Endothelial cell of umbilical vein (primary cell): ENCODE results near the gene LHX4. TPM values are rescaled to one million over a fixed set of nuclear protein-coding genes. Genes with fewer than 3 reads are reported as not detected.

Source experiments
- BruUV-seq: library from RNA; stranded (reverse); fragments of 400-500 nt; replicated peaks from 2 replicates; lab custom pipeline; 2021; lab: Mats Ljungman, UMichigan
- CTCF ChIA-PET: fragments of 300-600, 350-600 bp; sonication (Branson Sonifier 250); formaldehyde crosslinking; loops from one replicate; lab custom pipeline; 2021; ENCODE audit warnings: antibody characterized with exemption, inconsistent platforms; lab: Charles Lee
- POLR2A ChIA-PET: fragments of 300-600, 350-600 bp; sonication (Branson Sonifier 250); formaldehyde crosslinking; loops from one replicate; lab custom pipeline; 2021; ENCODE audit warnings: antibody characterized with exemption, inconsistent platforms; lab: Charles Lee
- DNase-seq: peaks from one replicate; pipeline ENCODE4 v3.0.0-alpha.2; 2011; ENCODE audit warnings: low read depth, low spot score
- FAIRE-seq: peaks from 2 replicates; lab custom pipeline; 2011; peaks lifted over from hg19 to GRCh38; lab: Jason Lieb, UNC
- H2AFZ ChIP-seq: 2 replicates; pipeline ENCODE4 v1.6.0; 2012; ENCODE audit warnings: low read depth, low read length, control low read depth, inconsistent platforms
- H3K27ac ChIP-seq: 2 replicates; pipeline ENCODE4 v1.5.1; 2011; ENCODE audit warnings: low read depth, mild to moderate bottlenecking, control low read depth, low read length, moderate library complexity; ENCODE audit not compliant: insufficient read depth
- H3K27me3 ChIP-seq, 2 experiments: 2 replicates each; pipeline versions ENCODE4 v1.6.0 to v1.6.1; 2011; ENCODE audit warnings: low read length in 2 of 2, mixed read lengths in 1 of 2; ENCODE audit not compliant: control insufficient read depth in 2 of 2, insufficient read depth in 2 of 2
- H3K36me3 ChIP-seq, 2 experiments: 2 replicates in 1 of 2; 3 replicates in 1 of 2; pipeline ENCODE4 v1.5.1; 2011; ENCODE audit warnings: low read length in 2 of 2, mild to moderate bottlenecking in 1 of 2, moderate library complexity in 1 of 2; ENCODE audit not compliant: control insufficient read depth in 2 of 2, insufficient read depth in 2 of 2; ENCODE audit errors: extremely low read depth in 1 of 2
- H3K4me1 ChIP-seq: 3 replicates; pipeline ENCODE4 v1.5.1; 2011; ENCODE audit warnings: mild to moderate bottlenecking, low read length; ENCODE audit not compliant: control insufficient read depth, insufficient read depth; ENCODE audit errors: extremely low read depth
- H3K4me2 ChIP-seq: 2 replicates; pipeline ENCODE4 v1.6.1; 2011; ENCODE audit warnings: low read length, control low read depth, mixed read lengths; ENCODE audit not compliant: insufficient read depth
- H3K4me3 ChIP-seq, 3 experiments: fragments of 200-600 bp in 1 of 3; sonication (generic), shearing (Covaris generic) in 1 of 3; replicated peaks in 1 of 3; 2 replicates each; pipeline ENCODE4 v1.5.1; 2011 to 2016; ENCODE audit warnings: control low read depth in 3 of 3, low read length in 3 of 3, mild to moderate bottlenecking in 2 of 3, inconsistent platforms in 1 of 3, low read depth in 1 of 3, moderate library complexity in 1 of 3; ENCODE audit not compliant: insufficient read depth in 1 of 3
- H3K79me2 ChIP-seq: 2 replicates; pipeline ENCODE4 v1.6.0; 2012; ENCODE audit warnings: low read length, inconsistent platforms; ENCODE audit not compliant: control insufficient read depth, insufficient read depth
- H3K9ac ChIP-seq: replicated peaks from 2 replicates; pipeline ENCODE3; 2011; ENCODE audit warnings: low read length, control low read depth; ENCODE audit not compliant: insufficient read depth; ENCODE audit errors: extremely low read depth
- H3K9me1 ChIP-seq: replicated peaks from 3 replicates; pipeline ENCODE4 v1.6.0; 2011; ENCODE audit warnings: mild to moderate bottlenecking, low read length; ENCODE audit not compliant: control insufficient read depth, insufficient read depth; ENCODE audit errors: extremely low read depth
- H3K9me3 ChIP-seq: replicated peaks from 2 replicates; pipeline ENCODE4 v1.5.1; 2012; ENCODE audit warnings: low read length, inconsistent platforms; ENCODE audit not compliant: control insufficient read depth, insufficient read depth
- H4K20me1 ChIP-seq: replicated peaks from 2 replicates; pipeline ENCODE3; 2011; ENCODE audit warnings: mild to moderate bottlenecking, low read length; ENCODE audit not compliant: control insufficient read depth, insufficient read depth; ENCODE audit errors: extremely low read depth
- FOS ChIP-seq: IDR thresholded peaks from 2 replicates; pipeline ENCODE4 v1.6.1; 2011; ENCODE audit warnings: mild to moderate bottlenecking, low read length, moderate library complexity, borderline replicate concordance; ENCODE audit not compliant: insufficient read depth
- JUN ChIP-seq: IDR thresholded peaks from 2 replicates; pipeline ENCODE4 v1.6.1; 2011; ENCODE audit warnings: borderline replicate concordance, low read depth; ENCODE audit not compliant: insufficient read length, insufficient read depth
- MAX ChIP-seq: IDR thresholded peaks from 2 replicates; pipeline ENCODE4 v1.6.1; 2011; ENCODE audit not compliant: insufficient read depth, insufficient read length
- POLR2AphosphoS5 ChIP-seq: IDR thresholded peaks from 2 replicates; pipeline ENCODE4 v1.6.1; 2012; ENCODE audit warnings: low read depth, mild to moderate bottlenecking, control low read depth, low read length, moderate library complexity; ENCODE audit not compliant: insufficient read depth
- dilution Hi-C: fragments of 300-500 bp; cut with MboI; formaldehyde crosslinking; loops from one replicate; pipeline ENCODE4 v1.15.0; 2019; ENCODE audit warnings: low sequenced_read_pairs; ENCODE audit not compliant: extremely low pct_ligation_motif_present
- intact Hi-C: fragments of 100-400 bp; cut with micrococcal nuclease; formaldehyde crosslinking; loops from one replicate; pipeline ENCODE4 v1.10.0; 2022
- polyA plus RNA-seq, 4 experiments: library from polyadenylated mRNA; depleted of rRNA in 3 of 4; stranded (reverse) in 3 of 4; unstranded in 1 of 4; fragments of >200 nt; gene quantifications; 2 replicates each; pipeline versions ENCODE4 v1.2.1 to v1.2.3, GENCODE V29; 2011 to 2012; ENCODE audit warnings: missing spikeins in 1 of 4
- total RNA-seq: library from RNA; stranded (reverse); gene quantifications from 2 replicates; pipeline ENCODE4 v1.2.3, GENCODE V29; 2021

The LHX4 gene
- total and polyA plus RNA-seq, 2 donors (not counting 3 experiments of a cell fraction or from before 2014, with no cell fraction given) = not detected

GRCh38 chr1:180186831-180187230 lies 43.2 kb upstream of the LHX4 start:
- no peak for TF ChIP-seq FOS
- TF ChIP-seq POLR2AphosphoS5 = no peak
- no peak for TF ChIP-seq JUN
- BruUV-seq = no TSS peak
- Histone ChIP-seq H3K79me2 (no peaks in the 10 kb centered on the region), H3K36me3 (peaks cover 6 to 30% of the 10 kb centered on the region in 2 experiments), H3K4me3 (no peak overlapping the region), H3K9ac (no peak overlapping the region), H3K9me1 (no peaks in the 10 kb centered on the region), H3K4me1 (no peaks in the 10 kb centered on the region), H3K9me3 (no peaks in the 10 kb centered on the region), H2AFZ (no peak overlapping the region), H4K20me1 (no peaks in the 10 kb centered on the region), H3K27ac (no peak overlapping the region), H3K4me2 (no peak overlapping the region), H3K27me3 (no peaks in the 10 kb centered on the region)
- ChIA-PET CTCF (interaction anchor here (1.1 to 3.4 kb wide), 9 partner anchors 12 to 377 kb away, joined by 4 to 70 read pairs (median 8); no protein-coding TSS in a partner anchor), POLR2A (no interaction called here)
- DNase-seq = no peak
- FAIRE-seq = no peak
- intact Hi-C loops = no loop called here
- dilution Hi-C loops = no loop called here

GRCh38 chr1:180187626-180188025 lies 42.4 kb upstream of the LHX4 start:
- no peaks in the 10 kb centered on the region for H3K4me1 ChIP-seq
- H3K27ac ChIP-seq = no peak overlapping the region
- POLR2A ChIA-PET = no interaction called here
- intact Hi-C loops = loop anchor here (1.0 kb wide), 4 partner anchors 65 to 295 kb away; no protein-coding TSS in a partner anchor
- no peak for TF ChIP-seq MAX
- FAIRE-seq (no peak), DNase-seq (no peak)
- no peak overlapping the region for H3K9ac ChIP-seq
- no peaks in the 10 kb centered on the region for H3K9me3 ChIP-seq
- no peaks in the 10 kb centered on the region for H3K79me2 ChIP-seq
- no peaks in the 10 kb centered on the region for H3K9me1 ChIP-seq
- CTCF ChIA-PET = interaction anchor here (0.8 to 3.4 kb wide), 33 partner anchors 8 to 676 kb away, joined by 3 to 70 read pairs (median 5); no protein-coding TSS in a partner anchor
- H3K27me3 ChIP-seq = no peaks in the 10 kb centered on the region
- H4K20me1 ChIP-seq = no peaks in the 10 kb centered on the region
- H3K4me2 ChIP-seq = no peak overlapping the region
- peaks cover 4 to 30% of the 10 kb centered on the region in 2 experiments for H3K36me3 ChIP-seq
- H2AFZ ChIP-seq = no peak overlapping the region
- no peak overlapping the region for H3K4me3 ChIP-seq
- BruUV-seq = no TSS peak
- dilution Hi-C loops = no loop called here
